Ishikawa (cell line): ENCODE data around the gene HS3ST4.

Experiments
- NFIC ChIP-seq: IDR thresholded peaks from 2 replicates; pipeline ENCODE4 v1.6.1; 2012
- RAD21 ChIP-seq: IDR thresholded peaks from 2 replicates; pipeline ENCODE4 v1.6.1; 2012; ENCODE audit warnings: low read depth
- USF1 ChIP-seq: IDR thresholded peaks from 2 replicates; pipeline ENCODE4 v1.6.1; 2012
- TF ChIP-seq, protein P1 (sequence below): IDR thresholded peaks from 2 replicates; pipeline ENCODE4 v1.6.1; 2012
- TF ChIP-seq, protein P2 (sequence below): IDR thresholded peaks from 2 replicates; pipeline ENCODE4 v1.6.1; 2012; ENCODE audit warnings: low read depth, mild to moderate bottlenecking

GRCh38 chr16:26051063-26051462 lies 359.3 kb downstream of the HS3ST4 start:
- TF ChIP-seq, protein P1, sequence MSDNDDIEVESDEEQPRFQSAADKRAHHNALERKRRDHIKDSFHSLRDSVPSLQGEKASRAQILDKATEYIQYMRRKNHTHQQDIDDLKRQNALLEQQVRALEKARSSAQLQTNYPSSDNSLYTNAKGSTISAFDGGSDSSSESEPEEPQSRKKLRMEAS: no peak
- TF ChIP-seq RAD21 (no peak), NFIC (no peak), USF1 (no peak)
- TF ChIP-seq, protein P2, sequence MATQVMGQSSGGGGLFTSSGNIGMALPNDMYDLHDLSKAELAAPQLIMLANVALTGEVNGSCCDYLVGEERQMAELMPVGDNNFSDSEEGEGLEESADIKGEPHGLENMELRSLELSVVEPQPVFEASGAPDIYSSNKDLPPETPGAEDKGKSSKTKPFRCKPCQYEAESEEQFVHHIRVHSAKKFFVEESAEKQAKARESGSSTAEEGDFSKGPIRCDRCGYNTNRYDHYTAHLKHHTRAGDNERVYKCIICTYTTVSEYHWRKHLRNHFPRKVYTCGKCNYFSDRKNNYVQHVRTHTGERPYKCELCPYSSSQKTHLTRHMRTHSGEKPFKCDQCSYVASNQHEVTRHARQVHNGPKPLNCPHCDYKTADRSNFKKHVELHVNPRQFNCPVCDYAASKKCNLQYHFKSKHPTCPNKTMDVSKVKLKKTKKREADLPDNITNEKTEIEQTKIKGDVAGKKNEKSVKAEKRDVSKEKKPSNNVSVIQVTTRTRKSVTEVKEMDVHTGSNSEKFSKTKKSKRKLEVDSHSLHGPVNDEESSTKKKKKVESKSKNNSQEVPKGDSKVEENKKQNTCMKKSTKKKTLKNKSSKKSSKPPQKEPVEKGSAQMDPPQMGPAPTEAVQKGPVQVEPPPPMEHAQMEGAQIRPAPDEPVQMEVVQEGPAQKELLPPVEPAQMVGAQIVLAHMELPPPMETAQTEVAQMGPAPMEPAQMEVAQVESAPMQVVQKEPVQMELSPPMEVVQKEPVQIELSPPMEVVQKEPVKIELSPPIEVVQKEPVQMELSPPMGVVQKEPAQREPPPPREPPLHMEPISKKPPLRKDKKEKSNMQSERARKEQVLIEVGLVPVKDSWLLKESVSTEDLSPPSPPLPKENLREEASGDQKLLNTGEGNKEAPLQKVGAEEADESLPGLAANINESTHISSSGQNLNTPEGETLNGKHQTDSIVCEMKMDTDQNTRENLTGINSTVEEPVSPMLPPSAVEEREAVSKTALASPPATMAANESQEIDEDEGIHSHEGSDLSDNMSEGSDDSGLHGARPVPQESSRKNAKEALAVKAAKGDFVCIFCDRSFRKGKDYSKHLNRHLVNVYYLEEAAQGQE: no peak
